Stomach (tissue), 4 donors: ENCODE data around the gene PLEKHG2.

Experiments used
- EP300 ChIP-seq: sonication (generic); formaldehyde crosslinking; IDR thresholded peaks from one replicate; pipeline ENCODE4 v1.6.1; 2017; ENCODE audit warnings: antibody characterized with exemption
- POLR2A ChIP-seq, 4 donors: fragments of 450-650 bp; IDR thresholded peaks; one replicate each; pipeline ENCODE4 v1.6.1; 2016; ENCODE audit warnings: antibody characterized with exemption in 4 of 4, control low read depth in 2 of 4, mild to moderate bottlenecking in 1 of 4, moderate library complexity in 1 of 4
- POLR2AphosphoS5 ChIP-seq, 3 donors: sonication (generic); formaldehyde crosslinking; IDR thresholded peaks; one replicate each; pipeline ENCODE4 v1.6.1; 2016; ENCODE audit warnings: antibody characterized with exemption in 3 of 3
- TF ChIP-seq, protein P1 (sequence below), 7 experiments: fragments of 450-650 bp in 4 of 7; fragments of 200-600 bp in 3 of 7; sonication (generic) in 3 of 7; IDR thresholded peaks; one replicate each; pipeline ENCODE4 v1.5.1; 2016 to 2019; ENCODE audit warnings: antibody characterized with exemption in 7 of 7, control low read depth in 2 of 7, mild to moderate bottlenecking in 1 of 7

DNA sequence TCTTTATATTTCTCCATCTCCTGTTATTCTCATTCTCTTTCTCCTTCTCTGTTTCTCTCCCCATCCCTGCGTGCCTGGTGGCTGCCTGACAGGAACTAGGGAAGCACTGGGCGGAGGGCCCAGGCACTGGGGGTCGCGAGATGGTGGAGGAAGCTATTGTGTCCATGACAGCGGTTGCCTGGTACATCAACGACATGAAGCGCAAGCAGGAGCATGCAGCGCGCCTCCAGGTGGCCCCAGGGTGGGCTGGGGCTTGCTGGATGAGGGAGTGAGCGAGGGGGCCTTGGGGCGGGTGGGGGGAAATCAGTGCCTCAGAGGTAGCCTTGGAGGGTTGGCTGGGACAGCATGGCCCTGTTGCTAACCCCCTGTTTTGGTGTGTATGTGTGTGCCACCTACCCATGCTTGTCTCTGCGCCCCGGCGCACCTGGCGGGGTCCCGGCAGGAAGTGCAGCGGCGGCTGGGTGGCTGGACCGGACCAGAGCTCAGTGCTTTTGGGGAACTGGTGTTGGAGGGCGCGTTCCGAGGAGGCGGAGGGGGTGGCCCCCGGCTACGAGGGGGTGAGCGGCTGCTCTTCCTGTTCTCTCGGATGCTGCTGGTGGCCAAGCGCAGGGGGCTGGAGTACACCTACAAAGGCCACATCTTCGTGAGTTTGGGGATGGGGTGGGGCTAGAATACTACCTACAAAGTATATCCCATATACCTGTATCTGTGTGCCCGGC lies 5.2 kb downstream of the PLEKHG2 start:
- TF ChIP-seq EP300 (no peak), POLR2A (IDR thresholded peaks at IDR 0.05) (no peak), POLR2AphosphoS5 (IDR thresholded peaks at IDR 0.05) (peak in 1 of 3 donors; percentile 10)
- TF ChIP-seq, protein P1, sequence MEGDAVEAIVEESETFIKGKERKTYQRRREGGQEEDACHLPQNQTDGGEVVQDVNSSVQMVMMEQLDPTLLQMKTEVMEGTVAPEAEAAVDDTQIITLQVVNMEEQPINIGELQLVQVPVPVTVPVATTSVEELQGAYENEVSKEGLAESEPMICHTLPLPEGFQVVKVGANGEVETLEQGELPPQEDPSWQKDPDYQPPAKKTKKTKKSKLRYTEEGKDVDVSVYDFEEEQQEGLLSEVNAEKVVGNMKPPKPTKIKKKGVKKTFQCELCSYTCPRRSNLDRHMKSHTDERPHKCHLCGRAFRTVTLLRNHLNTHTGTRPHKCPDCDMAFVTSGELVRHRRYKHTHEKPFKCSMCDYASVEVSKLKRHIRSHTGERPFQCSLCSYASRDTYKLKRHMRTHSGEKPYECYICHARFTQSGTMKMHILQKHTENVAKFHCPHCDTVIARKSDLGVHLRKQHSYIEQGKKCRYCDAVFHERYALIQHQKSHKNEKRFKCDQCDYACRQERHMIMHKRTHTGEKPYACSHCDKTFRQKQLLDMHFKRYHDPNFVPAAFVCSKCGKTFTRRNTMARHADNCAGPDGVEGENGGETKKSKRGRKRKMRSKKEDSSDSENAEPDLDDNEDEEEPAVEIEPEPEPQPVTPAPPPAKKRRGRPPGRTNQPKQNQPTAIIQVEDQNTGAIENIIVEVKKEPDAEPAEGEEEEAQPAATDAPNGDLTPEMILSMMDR (IDR thresholded peaks at IDR 0.05): no peak
